DOHH2 (cell line): ENCODE results near the gene OR5M8.

Source experiments
- H3F3A ChIP-seq: fragments of 200-600 bp; sonication (generic), shearing (Covaris generic); 2 replicates; pipeline ENCODE4 v1.6.0; 2016; ENCODE audit warnings: antibody characterized with exemption, mild to moderate bottlenecking; ENCODE audit not compliant: control insufficient read depth, insufficient read depth
- H3K27ac ChIP-seq: fragments of 200-600 bp; sonication (generic); 2 replicates; pipeline ENCODE4 v1.5.1; 2014; ENCODE audit warnings: low read depth, mild to moderate bottlenecking, low read length, moderate library complexity
- H3K27me3 ChIP-seq: fragments of 200-600 bp; sonication (generic); 2 replicates; pipeline ENCODE4 v1.6.1; 2014; ENCODE audit warnings: mild to moderate bottlenecking, low read length, mixed read lengths; ENCODE audit not compliant: control insufficient read depth
- H3K36me3 ChIP-seq: fragments of 200-600 bp; sonication (generic); 2 replicates; pipeline ENCODE4 v1.6.1; 2014; ENCODE audit warnings: mild to moderate bottlenecking, low read length, moderate library complexity, mixed read lengths; ENCODE audit not compliant: control insufficient read depth
- H3K4me1 ChIP-seq: fragments of 200-600 bp; sonication (generic); 2 replicates; pipeline ENCODE4 v1.6.1; 2014; ENCODE audit warnings: mild to moderate bottlenecking, low read length, mixed read lengths; ENCODE audit not compliant: control insufficient read depth
- H3K4me2 ChIP-seq: fragments of 200-600 bp; sonication (generic); 2 replicates; pipeline ENCODE4 v1.6.0; 2014; ENCODE audit warnings: mild to moderate bottlenecking, low read length, moderate library complexity
- H3K4me3 ChIP-seq: fragments of 200-600 bp; sonication (generic); 2 replicates; pipeline ENCODE4 v1.5.1; 2014; ENCODE audit warnings: mild to moderate bottlenecking, low read length, mixed read lengths
- H3K79me2 ChIP-seq: fragments of 200-600 bp; sonication (generic); 2 replicates; pipeline ENCODE4 v1.6.1; 2014; ENCODE audit warnings: mild to moderate bottlenecking, low read length, mixed read lengths; ENCODE audit not compliant: control insufficient read depth
- H3K9me2 ChIP-seq: fragments of 200-600 bp; sonication (generic); replicated peaks from 2 replicates; pipeline ENCODE4 v1.6.1; 2014; ENCODE audit warnings: mild to moderate bottlenecking, low read length, mixed read lengths; ENCODE audit not compliant: control insufficient read depth
- H3K9me3 ChIP-seq: fragments of 200-600 bp; sonication (generic); 2 replicates; pipeline ENCODE4 v1.6.1; 2014; ENCODE audit warnings: antibody characterized with exemption, low read length, mixed read lengths; ENCODE audit not compliant: control insufficient read depth, insufficient read depth
- H4K20me1 ChIP-seq: fragments of 200-600 bp; sonication (generic); 2 replicates; pipeline ENCODE4 v1.6.0; 2014; ENCODE audit warnings: low read depth, mild to moderate bottlenecking, antibody characterized with exemption, low read length, moderate library complexity; ENCODE audit not compliant: control insufficient read depth, insufficient read depth
- CTCF ChIP-seq: fragments of 200-600 bp; sonication (generic); IDR thresholded peaks from one replicate; pipeline ENCODE4 v1.5.1; 2014; ENCODE audit warnings: antibody characterized with exemption, mild to moderate bottlenecking, low read depth, low read length; ENCODE audit not compliant: poor library complexity, severe bottlenecking
- EZH2phosphoT487 ChIP-seq: fragments of 200-600 bp; sonication (generic); IDR thresholded peaks from 2 replicates; pipeline ENCODE4 v1.6.1; 2017; ENCODE audit warnings: borderline replicate concordance, mild to moderate bottlenecking, antibody characterized with exemption, low read length, moderate library complexity, mixed read lengths

Gene OR5M8

GRCh38 chr11:56495117-56495516 lies 3.9 kb upstream of the OR5M8 start:
- H3K4me2 ChIP-seq, result no peak overlapping the region
- H3K27me3 ChIP-seq, result no peaks in the 10 kb centered on the region
- no peaks in the 10 kb centered on the region for H3K9me2 ChIP-seq
- no peaks in the 10 kb centered on the region for H3K79me2 ChIP-seq
- no peak overlapping the region for H3K4me3 ChIP-seq
- TF ChIP-seq EZH2phosphoT487 (no peak), CTCF (no peak)
- H3K27ac ChIP-seq, result no peak overlapping the region
- no peaks in the 10 kb centered on the region for H3F3A ChIP-seq
- H3K4me1 ChIP-seq, result no peaks in the 10 kb centered on the region
- H4K20me1 ChIP-seq, result no peaks in the 10 kb centered on the region
- H3K9me3 ChIP-seq, result no peaks in the 10 kb centered on the region
- no peaks in the 10 kb centered on the region for H3K36me3 ChIP-seq

- no peaks in the 10 kb centered on the region for H4K20me1 ChIP-seq
- H3F3A ChIP-seq, result no peaks in the 10 kb centered on the region
- H3K4me1 ChIP-seq, result no peaks in the 10 kb centered on the region
- no peak overlapping the region for H3K4me3 ChIP-seq
- no peaks in the 10 kb centered on the region for H3K9me3 ChIP-seq
- no peak overlapping the region for H3K27ac ChIP-seq
- H3K4me2 ChIP-seq, result no peak overlapping the region
- TF ChIP-seq EZH2phosphoT487 (no peak), CTCF (no peak)
- no peaks in the 10 kb centered on the region for H3K79me2 ChIP-seq
- H3K36me3 ChIP-seq, result no peaks in the 10 kb centered on the region
- no peaks in the 10 kb centered on the region for H3K9me2 ChIP-seq
- H3K27me3 ChIP-seq, result no peaks in the 10 kb centered on the region
These were observed 4.4 kb downstream of the OR5M8 start for GRCh38 chr11:56486801-56487200.

- Histone ChIP-seq H3K27me3 (no peaks in the 10 kb centered on the region), H3F3A (no peaks in the 10 kb centered on the region), H3K36me3 (no peaks in the 10 kb centered on the region), H3K4me3 (no peak overlapping the region), H3K9me3 (no peaks in the 10 kb centered on the region), H3K27ac (no peak overlapping the region), H4K20me1 (no peaks in the 10 kb centered on the region), H3K4me2 (no peak overlapping the region), H3K9me2 (no peaks in the 10 kb centered on the region), H3K79me2 (no peaks in the 10 kb centered on the region), H3K4me1 (no peaks in the 10 kb centered on the region)
- no peak for TF ChIP-seq EZH2phosphoT487
- TF ChIP-seq CTCF, result no peak
These were observed 16.4 kb downstream of the OR5M8 start for GRCh38 chr11:56474729-56475235.
